ENCODE results near the gene TRUB1.

The TRUB1 gene

DNA sequence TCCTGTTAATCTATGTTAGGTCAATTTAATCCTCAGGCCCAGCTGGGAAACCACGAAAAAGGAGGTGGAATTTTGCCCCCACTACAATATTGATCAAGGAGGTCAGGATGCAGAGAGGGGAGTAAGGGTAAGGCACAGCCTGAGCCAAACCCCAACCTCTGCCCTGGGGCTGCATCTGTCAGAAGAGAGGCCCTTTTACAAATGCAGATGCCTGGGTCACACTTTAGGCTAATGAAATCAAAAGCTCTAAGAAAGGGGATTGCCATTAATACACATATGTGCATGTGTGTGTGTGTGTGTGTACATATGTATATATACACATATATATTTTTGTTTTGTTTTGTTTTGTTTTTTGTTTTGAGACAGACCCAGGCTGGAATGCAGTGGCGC lies 25.5 kb upstream of the TRUB1 start:
- no peak overlapping the region for H3K4me3 ChIP-seq (ENCODE audit: control insufficient read depth, low read depth, low read length)
- TF ChIP-seq, protein P1, sequence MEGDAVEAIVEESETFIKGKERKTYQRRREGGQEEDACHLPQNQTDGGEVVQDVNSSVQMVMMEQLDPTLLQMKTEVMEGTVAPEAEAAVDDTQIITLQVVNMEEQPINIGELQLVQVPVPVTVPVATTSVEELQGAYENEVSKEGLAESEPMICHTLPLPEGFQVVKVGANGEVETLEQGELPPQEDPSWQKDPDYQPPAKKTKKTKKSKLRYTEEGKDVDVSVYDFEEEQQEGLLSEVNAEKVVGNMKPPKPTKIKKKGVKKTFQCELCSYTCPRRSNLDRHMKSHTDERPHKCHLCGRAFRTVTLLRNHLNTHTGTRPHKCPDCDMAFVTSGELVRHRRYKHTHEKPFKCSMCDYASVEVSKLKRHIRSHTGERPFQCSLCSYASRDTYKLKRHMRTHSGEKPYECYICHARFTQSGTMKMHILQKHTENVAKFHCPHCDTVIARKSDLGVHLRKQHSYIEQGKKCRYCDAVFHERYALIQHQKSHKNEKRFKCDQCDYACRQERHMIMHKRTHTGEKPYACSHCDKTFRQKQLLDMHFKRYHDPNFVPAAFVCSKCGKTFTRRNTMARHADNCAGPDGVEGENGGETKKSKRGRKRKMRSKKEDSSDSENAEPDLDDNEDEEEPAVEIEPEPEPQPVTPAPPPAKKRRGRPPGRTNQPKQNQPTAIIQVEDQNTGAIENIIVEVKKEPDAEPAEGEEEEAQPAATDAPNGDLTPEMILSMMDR (conservative IDR thresholded peaks at IDR 0.05; ENCODE audit: control insufficient read depth, insufficient read depth, low read depth, low read length), result no peak
- DNase-seq (ENCODE audit: low read depth), result no peak

DNA sequence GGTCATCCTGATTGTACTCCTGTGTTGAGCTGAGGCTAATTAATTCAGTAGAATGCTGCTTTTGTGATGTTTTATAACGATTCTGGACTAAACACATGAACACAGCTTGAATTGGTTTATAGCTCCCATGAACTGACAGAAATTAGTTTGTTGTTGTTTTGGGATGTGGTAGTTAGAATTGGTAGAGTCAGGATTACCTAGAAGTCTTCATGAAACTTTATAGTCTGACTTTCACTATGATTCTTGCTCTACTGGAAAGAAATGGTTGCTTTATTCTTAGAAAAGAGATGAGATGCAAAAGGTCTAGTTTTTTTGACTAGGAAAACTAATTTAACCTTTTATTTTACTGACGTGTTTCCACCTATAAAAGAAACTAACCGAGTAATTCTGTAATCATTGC lies 23.4 kb upstream of the TRUB1 start:
- TF ChIP-seq, protein P1 (conservative IDR thresholded peaks at IDR 0.05; ENCODE audit: control insufficient read depth, insufficient read depth, low read depth, low read length), result no peak

DNA sequence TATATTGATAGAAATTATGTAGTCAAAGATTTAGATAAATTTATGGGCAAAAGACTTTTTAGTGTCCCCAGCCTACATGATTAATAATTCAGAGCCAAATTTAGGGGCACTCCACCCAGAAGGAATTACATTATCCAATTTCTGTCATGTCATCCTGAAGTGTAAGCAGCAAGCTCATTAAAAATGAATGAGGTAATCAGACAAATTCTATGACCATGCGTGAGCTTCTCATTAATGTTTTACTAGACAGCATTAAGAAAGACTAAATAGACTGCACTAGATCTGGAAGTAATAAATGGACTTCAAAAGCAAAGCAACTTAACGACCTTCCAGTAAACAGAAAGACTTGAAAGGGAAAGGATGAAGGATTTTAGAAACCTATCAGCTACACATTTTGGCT lies 22.7 kb upstream of the TRUB1 start:
- no peak overlapping the region for H3K4me3 ChIP-seq (ENCODE audit: control insufficient read depth, low read depth, low read length)
- DNase-seq (ENCODE audit: low read depth), result no peak
- TF ChIP-seq, protein P1 (conservative IDR thresholded peaks at IDR 0.05; ENCODE audit: control insufficient read depth, insufficient read depth, low read depth, low read length), result no peak

More for the DNA sequence above, 23.4 kb upstream of the TRUB1 start:
- DNase-seq (ENCODE audit: low read depth), result no peak
- no peak overlapping the region for H3K4me3 ChIP-seq (ENCODE audit: control insufficient read depth, low read depth, low read length)

DNA sequence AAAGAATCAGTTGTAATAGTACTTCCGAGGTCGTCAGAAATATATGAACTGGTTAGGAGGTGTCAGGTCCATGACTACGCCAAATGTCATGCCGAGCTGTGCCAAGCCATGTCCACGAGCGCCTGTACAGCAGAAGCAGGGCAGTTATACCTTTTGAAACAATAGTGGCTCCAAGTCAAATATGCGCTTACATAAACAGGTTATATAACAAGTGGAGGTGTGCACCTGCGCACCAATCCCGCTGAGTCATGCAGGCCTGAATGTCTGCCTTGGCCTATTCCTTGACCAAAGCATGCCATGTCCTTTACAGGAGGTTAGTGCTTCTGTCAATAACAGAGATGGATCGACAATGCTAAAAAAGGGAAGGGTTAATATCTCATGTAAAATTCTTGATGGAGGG lies 21.3 kb upstream of the TRUB1 start:
- DNase-seq (ENCODE audit: low read depth), result no peak
- TF ChIP-seq, protein P1 (conservative IDR thresholded peaks at IDR 0.05; ENCODE audit: control insufficient read depth, insufficient read depth, low read depth, low read length), result no peak
- no peak overlapping the region for H3K4me3 ChIP-seq (ENCODE audit: control insufficient read depth, low read depth, low read length)

DNA sequence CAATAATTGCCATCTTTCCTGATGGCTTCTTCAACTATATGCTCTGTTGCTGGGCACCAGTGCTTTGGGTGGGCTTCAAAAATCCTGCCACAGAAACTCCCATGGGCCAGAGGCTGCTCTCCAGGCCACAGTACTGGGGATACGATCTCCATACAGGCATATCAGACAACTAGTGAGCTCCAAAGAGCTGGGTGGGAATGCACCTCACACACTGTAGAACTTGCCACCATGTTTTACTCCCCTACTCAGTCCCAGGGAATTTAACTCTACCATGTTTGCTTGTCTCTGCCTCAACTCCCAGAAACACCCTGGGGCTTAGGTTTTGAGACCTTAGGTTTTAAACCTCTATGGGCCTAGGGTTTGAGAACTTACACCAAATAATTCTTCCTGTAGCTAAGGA lies 20.5 kb upstream of the TRUB1 start:
- DNase-seq (ENCODE audit: low read depth), result no peak
- no peak overlapping the region for H3K4me3 ChIP-seq (ENCODE audit: control insufficient read depth, low read depth, low read length)
- TF ChIP-seq, protein P1 (conservative IDR thresholded peaks at IDR 0.05; ENCODE audit: control insufficient read depth, insufficient read depth, low read depth, low read length), result no peak

DNA sequence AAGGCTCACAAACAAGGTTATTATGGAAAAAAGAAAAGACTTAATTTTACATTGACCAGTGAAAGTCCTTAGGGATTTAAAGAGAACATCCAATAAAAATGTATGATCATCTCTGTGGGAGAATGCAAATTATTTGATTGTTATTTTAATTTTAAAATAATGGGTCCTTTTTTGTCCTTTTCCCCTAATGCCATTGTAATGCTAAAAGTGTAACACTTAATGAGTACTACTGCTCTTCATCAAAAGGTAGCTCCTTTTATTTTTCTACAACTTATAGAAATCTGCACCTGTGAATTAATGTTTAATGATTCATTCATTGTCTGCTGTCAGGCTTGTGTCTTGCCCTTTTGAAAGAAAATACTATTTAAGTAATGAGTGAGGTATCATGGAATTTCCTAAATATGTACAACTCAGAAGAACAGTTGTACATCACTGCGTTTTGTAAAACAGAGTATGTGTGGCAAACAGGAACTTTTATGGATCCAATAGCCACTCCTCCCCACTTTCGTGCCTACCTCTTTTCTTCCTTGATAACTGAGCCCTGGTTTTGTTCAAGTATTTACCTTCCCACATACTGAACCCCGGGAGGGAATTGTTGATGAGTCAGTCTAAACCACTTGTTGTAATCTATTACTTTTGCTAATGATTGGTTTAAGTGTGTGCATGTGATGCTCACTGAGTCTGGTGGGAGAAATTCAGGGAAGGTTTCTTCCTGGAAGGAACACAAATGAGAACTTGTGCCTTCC lies 19.9 kb upstream of the TRUB1 start:
- TF ChIP-seq, protein P1 (conservative IDR thresholded peaks at IDR 0.05; ENCODE audit: control insufficient read depth, insufficient read depth, low read depth, low read length), result no peak
- H3K4me3 ChIP-seq (ENCODE audit: control insufficient read depth, low read depth, low read length), result no peak overlapping the region
- peak; percentile 47 for DNase-seq (ENCODE audit: low read depth)

Measured in fibroblast of mammary gland (primary cell).